VCaP (cell line): ENCODE measurements around the gene CSNK2A2.

Experiments used
- H3K27ac ChIP-seq: fragments of 450-650 bp; 2 replicates; pipeline ENCODE4 v1.5.1; 2017
- CTCF ChIP-seq: fragments of 450-650 bp; conservative IDR thresholded peaks from 2 replicates; pipeline ENCODE4 v1.5.1; 2017; ENCODE audit warnings: mild to moderate bottlenecking, moderate library complexity

Gene CSNK2A2

GRCh38 chr16:58226790-58227189 lies 28.9 kb upstream of the CSNK2A2 start:
- H3K27ac ChIP-seq = no peak overlapping the region
- no peak for TF ChIP-seq CTCF

- no peak for TF ChIP-seq CTCF
- H3K27ac ChIP-seq = no peak overlapping the region
Measured at GRCh38 chr16:58225965-58226602, 28.2 kb upstream of the CSNK2A2 start.

GRCh38 chr16:58222532-58223316 lies 24.8 kb upstream of the CSNK2A2 start:
- no peak for TF ChIP-seq CTCF
- no peak overlapping the region for H3K27ac ChIP-seq

- TF ChIP-seq CTCF = no peak
- H3K27ac ChIP-seq = no peak overlapping the region
Measured at GRCh38 chr16:58219432-58219831, 21.5 kb upstream of the CSNK2A2 start.

GRCh38 chr16:58218786-58219185 lies 20.9 kb upstream of the CSNK2A2 start:
- H3K27ac ChIP-seq = no peak overlapping the region
- no peak for TF ChIP-seq CTCF

GRCh38 chr16:58217311-58217925 lies 19.5 kb upstream of the CSNK2A2 start:
- H3K27ac ChIP-seq = no peak overlapping the region
- TF ChIP-seq CTCF = no peak

GRCh38 chr16:58212824-58213655 lies 15.1 kb upstream of the CSNK2A2 start:
- no peak overlapping the region for H3K27ac ChIP-seq
- TF ChIP-seq CTCF = no peak
